H1 (cell line): ENCODE data around the gene CHD5. TPM values are rescaled to one million over a fixed set of nuclear protein-coding genes. Genes with fewer than 3 reads are reported as not detected.

Experiments
- CTCF ChIA-PET: fragments of 300-600 bp; sonication (Branson Sonifier 250); formaldehyde crosslinking; loops from one replicate; lab custom pipeline; 2021; ENCODE audit not compliant: partially characterized antibody; lab: Charles Lee
- POLR2A ChIA-PET: fragments of 300-600 bp; sonication (Branson Sonifier 250); formaldehyde crosslinking; loops from one replicate; lab custom pipeline; 2021; ENCODE audit warnings: inconsistent platforms; ENCODE audit not compliant: partially characterized antibody; lab: Charles Lee
- DNase-seq, 2 experiments: peaks; one replicate each; pipeline versions ENCODE4 v3.0.0 to v3.0.0-alpha.2; 2010 to 2022; ENCODE audit warnings: low spot score in 2 of 2, low read depth in 1 of 2, mixed read lengths in 1 of 2
- FAIRE-seq: peaks from 2 replicates; lab custom pipeline; 2011; peaks lifted over from hg19 to GRCh38; lab: Jason Lieb, UNC
- H2AFZ ChIP-seq: 2 replicates; pipeline ENCODE4 v1.8.1; 2012; ENCODE audit warnings: low read length, inconsistent platforms
- H2AK5ac ChIP-seq: 2 replicates; pipeline ENCODE4 v1.6.1; 2013; ENCODE audit warnings: low read depth, low read length
- H2BK120ac ChIP-seq: replicated peaks from 2 replicates; pipeline ENCODE3; 2013; ENCODE audit warnings: low read depth, low read length, inconsistent platforms
- H2BK12ac ChIP-seq: 2 replicates; pipeline ENCODE4 v1.6.1; 2013; ENCODE audit warnings: low read depth, low read length
- H2BK15ac ChIP-seq: 2 replicates; pipeline ENCODE4 v1.6.1; 2013; ENCODE audit warnings: low read length
- H2BK20ac ChIP-seq: 2 replicates; pipeline ENCODE4 v1.6.1; 2013; ENCODE audit warnings: low read length
- H2BK5ac ChIP-seq: 2 replicates; pipeline ENCODE4 v1.6.1; 2013; ENCODE audit warnings: low read depth, low read length
- H3K14ac ChIP-seq: 2 replicates; pipeline ENCODE4 v1.6.1; 2013; ENCODE audit warnings: inconsistent platforms; ENCODE audit not compliant: insufficient read length
- H3K18ac ChIP-seq: 2 replicates; pipeline ENCODE4 v1.6.1; 2013; ENCODE audit warnings: low read length; ENCODE audit errors: extremely low read depth
- H3K23ac ChIP-seq: 2 replicates; pipeline ENCODE4 v1.6.1; 2013; ENCODE audit warnings: inconsistent platforms; ENCODE audit not compliant: insufficient read length
- H3K23me2 ChIP-seq: 2 replicates; pipeline ENCODE4 v1.6.1; 2013; ENCODE audit warnings: low read depth, low read length
- H3K27ac ChIP-seq: 2 replicates; pipeline ENCODE4 v1.6.1; 2011; ENCODE audit warnings: low read depth, low read length, inconsistent platforms
- H3K27me3 ChIP-seq, 4 experiments: replicated peaks in 1 of 4; 1 replicate in 1 of 4; 2 replicates in 3 of 4; pipeline versions ENCODE4 v1.6.1 to v1.8.1; 2011 to 2013; ENCODE audit warnings: low read length in 3 of 4, mild to moderate bottlenecking in 3 of 4, inconsistent platforms in 2 of 4, mixed read lengths in 2 of 4, moderate library complexity in 1 of 4; ENCODE audit not compliant: control insufficient read depth in 3 of 4, insufficient read depth in 3 of 4; ENCODE audit errors: extremely low read depth in 1 of 4
- H3K36me3 ChIP-seq, 4 experiments: 2 replicates each; pipeline versions ENCODE4 v1.6.1 to v1.8.1; 2011 to 2013; ENCODE audit warnings: mild to moderate bottlenecking in 4 of 4, low read length in 3 of 4, moderate library complexity in 2 of 4, control low read depth in 1 of 4, inconsistent platforms in 1 of 4; ENCODE audit not compliant: insufficient read depth in 4 of 4, control insufficient read depth in 2 of 4
- H3K4ac ChIP-seq: replicated peaks from 2 replicates; pipeline ENCODE3; 2013; ENCODE audit warnings: low read length, low read depth, mixed read lengths, inconsistent platforms; ENCODE audit not compliant: insufficient read length
- H3K4me1 ChIP-seq, 4 experiments: replicated peaks in 1 of 4; 1 replicate in 1 of 4; 2 replicates in 3 of 4; pipeline versions ENCODE4 v1.6.1 to v1.8.1; 2011 to 2013; ENCODE audit warnings: low read length in 3 of 4, inconsistent platforms in 2 of 4, mixed read lengths in 1 of 4; ENCODE audit not compliant: insufficient read depth in 4 of 4, control insufficient read depth in 3 of 4
- H3K4me2 ChIP-seq, 2 experiments: 2 replicates each; pipeline versions ENCODE4 v1.6.1 to v1.8.1; 2011 to 2013; ENCODE audit warnings: low read depth in 2 of 2, low read length in 2 of 2, control low read depth in 1 of 2, inconsistent platforms in 1 of 2, mild to moderate bottlenecking in 1 of 2; ENCODE audit not compliant: insufficient read depth in 1 of 2
- H3K4me3 ChIP-seq, 4 experiments: fragments of 200-600, 300-600 bp in 1 of 4; sonication (generic), shearing (Covaris generic), sonication (Bioruptor Twin) in 1 of 4; 2 replicates each; pipeline versions ENCODE4 v1.5.1 to v1.8.1; 2011 to 2016; ENCODE audit warnings: low read length in 4 of 4, low read depth in 3 of 4, control low read depth in 2 of 4, inconsistent platforms in 2 of 4, mild to moderate bottlenecking in 2 of 4, mixed read lengths in 1 of 4, moderate library complexity in 1 of 4; ENCODE audit not compliant: insufficient read depth in 2 of 4; ENCODE audit errors: extremely low read depth in 1 of 4
- H3K56ac ChIP-seq: replicated peaks from 2 replicates; pipeline ENCODE3; 2013; ENCODE audit warnings: low read depth, mild to moderate bottlenecking, mixed read lengths, low read length, inconsistent platforms; ENCODE audit not compliant: insufficient read length
- H3K79me1 ChIP-seq: 2 replicates; pipeline ENCODE4 v1.6.1; 2013; ENCODE audit warnings: low read depth, low read length, control low read depth
- H3K79me2 ChIP-seq, 2 experiments: 2 replicates each; pipeline versions ENCODE4 v1.6.1 to v1.8.1; 2012 to 2013; ENCODE audit warnings: low read length in 2 of 2, mild to moderate bottlenecking in 2 of 2, inconsistent platforms in 1 of 2; ENCODE audit not compliant: insufficient read depth in 2 of 2, control insufficient read depth in 1 of 2
- H3K9ac ChIP-seq, 4 experiments: replicated peaks in 1 of 4; 1 replicate in 1 of 4; 2 replicates in 3 of 4; pipeline versions ENCODE4 v1.6.1 to v1.8.1; 2011 to 2013; ENCODE audit warnings: low read depth in 3 of 4, low read length in 3 of 4, control low read depth in 2 of 4, mild to moderate bottlenecking in 2 of 4, moderate library complexity in 2 of 4, inconsistent platforms in 1 of 4; ENCODE audit errors: extremely low read depth in 1 of 4
- H3K9me3 ChIP-seq, 2 experiments: 2 replicates each; pipeline versions ENCODE4 v1.6.1 to v1.8.1; 2012 to 2013; ENCODE audit warnings: mild to moderate bottlenecking in 2 of 2, moderate library complexity in 2 of 2, control low read depth in 1 of 2, inconsistent platforms in 1 of 2, low read depth in 1 of 2, low read length in 1 of 2, mixed read lengths in 1 of 2; ENCODE audit not compliant: insufficient read depth in 2 of 2
- H4K20me1 ChIP-seq, 2 experiments: replicated peaks in 1 of 2; 2 replicates each; pipeline versions ENCODE3 to v1.8.1; 2011 to 2013; ENCODE audit warnings: inconsistent platforms in 2 of 2, low read length in 2 of 2, mild to moderate bottlenecking in 1 of 2; ENCODE audit not compliant: insufficient read depth in 2 of 2, control insufficient read depth in 1 of 2
- H4K5ac ChIP-seq: 2 replicates; pipeline ENCODE4 v1.6.1; 2013; ENCODE audit warnings: low read length, low read depth, mixed read lengths, inconsistent platforms; ENCODE audit not compliant: insufficient read length
- H4K8ac ChIP-seq: 2 replicates; pipeline ENCODE4 v1.8.0; 2013; ENCODE audit warnings: mild to moderate bottlenecking, moderate library complexity, low read length, inconsistent platforms; ENCODE audit not compliant: insufficient read depth; ENCODE audit errors: extremely low read depth
- H4K91ac ChIP-seq: replicated peaks from 2 replicates; pipeline ENCODE3; 2013; ENCODE audit warnings: low read length, mixed read lengths, inconsistent platforms; ENCODE audit not compliant: insufficient read length
- BACH1 ChIP-seq: IDR thresholded peaks from 2 replicates; pipeline ENCODE4 v1.6.1; 2012; ENCODE audit warnings: low read length, improper control_type of control experiment
- BCL11A ChIP-seq, 2 experiments: IDR thresholded peaks; one replicate each; pipeline ENCODE4 v1.6.1; 2011; ENCODE audit warnings: low read depth in 2 of 2, low read length in 2 of 2, mild to moderate bottlenecking in 2 of 2
- BRCA1 ChIP-seq: IDR thresholded peaks from 2 replicates; pipeline ENCODE4 v1.6.1; 2012; ENCODE audit warnings: low read depth, low read length, improper control_type of control experiment
- CBX8 ChIP-seq: fragments of 300-800, 300-1000 bp; sonication (generic); IDR thresholded peaks from 2 replicates; pipeline ENCODE4 v1.7.1; 2016; ENCODE audit warnings: low read depth, low read length, borderline replicate concordance
- JUND ChIP-seq: IDR thresholded peaks from 2 replicates; pipeline ENCODE4 v1.6.1; 2011; ENCODE audit warnings: mild to moderate bottlenecking, improper control_type of control experiment, low read length
- POLR2A ChIP-seq, 2 experiments: IDR thresholded peaks; 1 replicate in 1 of 2; 2 replicates in 1 of 2; pipeline ENCODE4 v1.6.1; 2011; ENCODE audit warnings: low read depth in 2 of 2, low read length in 2 of 2, mild to moderate bottlenecking in 2 of 2; ENCODE audit errors: control extremely low read depth in 1 of 2
- SIN3A ChIP-seq, 2 experiments: IDR thresholded peaks in 1 of 2; conservative IDR thresholded peaks in 1 of 2; 2 replicates each; pipeline ENCODE4 v1.6.1; 2011 to 2012; ENCODE audit warnings: low read length in 2 of 2, improper control_type of control experiment in 1 of 2, low read depth in 1 of 2, mild to moderate bottlenecking in 1 of 2
- SP1 ChIP-seq: IDR thresholded peaks from 2 replicates; pipeline ENCODE4 v1.6.1; 2011; ENCODE audit warnings: low read depth, low read length
- TBP ChIP-seq: IDR thresholded peaks from 2 replicates; pipeline ENCODE4 v1.6.1; 2011; ENCODE audit warnings: low read depth, low read length, improper control_type of control experiment
- YY1 ChIP-seq: IDR thresholded peaks from 2 replicates; pipeline ENCODE4 v1.6.1; 2011; ENCODE audit warnings: low read depth, mild to moderate bottlenecking, low read length
- ZNF274 ChIP-seq: IDR thresholded peaks from 2 replicates; pipeline ENCODE4 v1.7.0; 2012; ENCODE audit warnings: low read length, borderline replicate concordance; ENCODE audit errors: extremely low read depth
- WGBS, 2 experiments: shearing (Covaris generic) in 1 of 2; methylation state at CpG; one replicate each; pipeline versions ENCODE4 v1.1.6 to v1.1.7; 2013 to 2015; ENCODE audit warnings: low lambda C conversion rate in 2 of 2, mixed read lengths in 2 of 2, inconsistent platforms in 1 of 2, low coverage in 1 of 2, missing lambda C conversion rate in 1 of 2; ENCODE audit not compliant: insufficient replicate concordance in 2 of 2, insufficient coverage in 1 of 2, insufficient read length in 1 of 2; ENCODE audit errors: extremely low coverage in 1 of 2, missing lambda C conversion rate in 1 of 2; 5-methylcytosine and 5-hydroxymethylcytosine counted together
- polyA plus RNA-seq, 7 experiments: library from polyadenylated mRNA; depleted of rRNA in 3 of 7; stranded (reverse) in 5 of 7; unstranded in 2 of 7; fragments of >200 nt in 5 of 7; fragments of 200-250 nt in 2 of 7; gene quantifications; 1 replicate in 5 of 7; 2 replicates in 1 of 7; 4 replicates in 1 of 7; pipeline versions ENCODE4 v1.2.1 to v1.2.3, GENCODE V29; 2011 to 2013; ENCODE audit warnings: missing spikeins in 2 of 7, mixed read lengths in 2 of 7
- total RNA-seq: library from RNA; stranded (reverse); fragmentation: NEBNext Ultra II Directional; extraction: Animal tissue kit (Norgen Biotek cat#: 25700); gene quantifications from 2 replicates; pipeline ENCODE4 v1.2.1, GENCODE V29; 2021
- TF ChIP-seq, protein P1 (sequence below): IDR thresholded peaks from 2 replicates; pipeline ENCODE4 v1.6.1; 2011; ENCODE audit warnings: low read depth, mild to moderate bottlenecking, low read length; ENCODE audit not compliant: insufficient read depth
- TF ChIP-seq, protein P2 (sequence below): IDR thresholded peaks from 2 replicates; pipeline ENCODE4 v1.6.1; 2012; ENCODE audit warnings: inconsistent platforms

Gene CHD5
- total and polyA plus RNA-seq, 2 of the 8 experiments (the other 6 are each of a cell fraction or from before 2014, with no cell fraction given): 0.42 to 1.8 TPM

DNA sequence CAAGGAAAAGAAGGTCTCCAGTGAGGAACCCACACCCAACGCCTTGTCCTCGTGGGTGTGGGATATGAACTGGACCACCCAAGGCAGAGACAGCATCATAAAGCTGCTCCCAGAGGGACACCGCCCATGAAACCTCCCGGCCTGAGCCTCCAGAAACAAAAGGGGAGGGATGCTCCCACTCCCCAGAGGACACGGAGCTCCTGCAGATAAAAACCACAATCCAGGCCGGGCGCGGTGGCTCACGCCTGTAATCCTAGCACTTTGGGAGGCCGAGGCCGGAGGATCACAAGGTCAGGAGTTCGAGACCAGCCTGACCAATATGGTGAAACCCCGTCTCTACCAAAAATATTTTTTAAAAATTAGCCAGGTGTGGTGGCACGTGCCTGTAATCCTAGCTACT, 66.4 kb downstream of the CHD5 start:
- H3K79me2 ChIP-seq: no peaks in the 10 kb centered on the region
- no peak overlapping the region for H3K56ac ChIP-seq
- H2BK5ac ChIP-seq: no peak overlapping the region
- H3K4me1 ChIP-seq: peaks cover 0 to 4% (median 3%) of the 10 kb centered on the region in 4 experiments; a peak in 2 of 7 replicates
- no peak overlapping the region for H3K18ac ChIP-seq
- H2AFZ ChIP-seq: no peak overlapping the region
- 87% methylated on average over 14 of the region's 14 CpGs; no CpG with 5 or more reads in 1 of the 2 experiments for WGBS, 2 experiments
- no peak overlapping the region for H3K4ac ChIP-seq
- DNase-seq (no peak), FAIRE-seq (no peak)
- no peak overlapping the region for H2BK15ac ChIP-seq
- H3K36me3 ChIP-seq: no peaks in the 10 kb centered on the region
- no peak overlapping the region for H4K91ac ChIP-seq
- ChIA-PET CTCF (interaction anchor here (1.0 to 2.5 kb wide), 10 partner anchors 9 to 72 kb away, joined by 3 to 11 read pairs (median 5); no protein-coding TSS in a partner anchor), POLR2A (interaction anchor here (0.7 to 1.5 kb wide), 4 partner anchors 30 to 214 kb away, joined by 3 to 4 read pairs (median 3); no protein-coding TSS in a partner anchor)
- H4K5ac ChIP-seq: no peak overlapping the region
- no peak overlapping the region for H3K9ac ChIP-seq
- TF ChIP-seq JUND (no peak), SIN3A (conservative IDR thresholded peaks at IDR 0.05 in 1 of 2, IDR thresholded peaks at IDR 0.05 in 1 of 2; ENCODE audit: low read depth in 1 of 2, low read length in 2 of 2) (no peak), CBX8 (no peak), YY1 (no peak), ZNF274 (no peak), POLR2A (IDR thresholded peaks at IDR 0.05; ENCODE audit: control extremely low read depth in 1 of 2, low read depth in 2 of 2, low read length in 2 of 2) (no peak), BACH1 (no peak), BCL11A (IDR thresholded peaks at IDR 0.05; ENCODE audit: low read depth in 2 of 2, low read length in 2 of 2) (no peak), BRCA1 (no peak), TBP (no peak), SP1 (no peak)
- TF ChIP-seq, protein P1, sequence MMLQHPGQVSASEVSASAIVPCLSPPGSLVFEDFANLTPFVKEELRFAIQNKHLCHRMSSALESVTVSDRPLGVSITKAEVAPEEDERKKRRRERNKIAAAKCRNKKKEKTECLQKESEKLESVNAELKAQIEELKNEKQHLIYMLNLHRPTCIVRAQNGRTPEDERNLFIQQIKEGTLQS: no peak
- TF ChIP-seq, protein P2, sequence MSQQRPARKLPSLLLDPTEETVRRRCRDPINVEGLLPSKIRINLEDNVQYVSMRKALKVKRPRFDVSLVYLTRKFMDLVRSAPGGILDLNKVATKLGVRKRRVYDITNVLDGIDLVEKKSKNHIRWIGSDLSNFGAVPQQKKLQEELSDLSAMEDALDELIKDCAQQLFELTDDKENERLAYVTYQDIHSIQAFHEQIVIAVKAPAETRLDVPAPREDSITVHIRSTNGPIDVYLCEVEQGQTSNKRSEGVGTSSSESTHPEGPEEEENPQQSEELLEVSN: no peak
- H2BK120ac ChIP-seq: no peak overlapping the region
- H3K4me2 ChIP-seq: no peak overlapping the region
- no peak overlapping the region for H4K8ac ChIP-seq
- no peaks in the 10 kb centered on the region for H3K23me2 ChIP-seq
- H3K4me3 ChIP-seq: no peak overlapping the region
- H3K27me3 ChIP-seq: 0 out of 7 replicates have a peak, but pooled peaks cover 0 to 2% (median 0%) of the 10 kb centered on the region in 4 experiments
- no peaks in the 10 kb centered on the region for H4K20me1 ChIP-seq
- H2AK5ac ChIP-seq: peak overlapping the region; percentile 40; the same call in 1 of the 2 replicates
- no peak overlapping the region for H3K14ac ChIP-seq
- no peak overlapping the region for H3K27ac ChIP-seq
- H3K23ac ChIP-seq: no peak overlapping the region
- no peak overlapping the region for H2BK20ac ChIP-seq
- no peaks in the 10 kb centered on the region for H3K79me1 ChIP-seq
- H3K9me3 ChIP-seq: no peaks in the 10 kb centered on the region
- H2BK12ac ChIP-seq: no peak overlapping the region
